GM19099 (cell line): ENCODE results near the gene COL5A3.

Experiments
- POLR2A ChIP-seq: IDR thresholded peaks from 3 replicates; pipeline ENCODE4 v1.6.1; 2011; ENCODE audit warnings: low read depth; ENCODE audit not compliant: insufficient read length; ENCODE audit errors: extremely low read depth

Gene COL5A3

GRCh38 chr19:9910625-9911024 lies 99.7 kb downstream of the COL5A3 start:
- no peak for TF ChIP-seq POLR2A
